ENCODE results near the gene SECISBP2.

DNA sequence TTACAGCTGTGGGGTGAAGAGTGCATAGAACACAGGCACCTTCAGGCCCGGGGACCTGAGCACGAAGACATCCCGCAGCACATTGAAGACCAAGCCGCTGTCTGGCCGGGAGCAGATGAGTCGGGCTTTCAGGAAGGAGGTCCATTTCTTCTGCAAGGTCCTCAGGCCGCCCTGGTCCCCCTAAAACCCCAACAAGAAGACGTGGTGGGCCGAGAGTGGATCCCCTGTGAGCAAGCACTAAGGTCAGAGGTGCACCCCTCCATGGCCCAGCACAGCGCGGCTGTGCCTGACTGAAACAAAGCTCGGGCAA lies 70.5 kb downstream of the SECISBP2 start:
- no peak for TF ChIP-seq POLR2A (IDR thresholded peaks at IDR 0.05)
- TF ChIP-seq, protein P1, sequence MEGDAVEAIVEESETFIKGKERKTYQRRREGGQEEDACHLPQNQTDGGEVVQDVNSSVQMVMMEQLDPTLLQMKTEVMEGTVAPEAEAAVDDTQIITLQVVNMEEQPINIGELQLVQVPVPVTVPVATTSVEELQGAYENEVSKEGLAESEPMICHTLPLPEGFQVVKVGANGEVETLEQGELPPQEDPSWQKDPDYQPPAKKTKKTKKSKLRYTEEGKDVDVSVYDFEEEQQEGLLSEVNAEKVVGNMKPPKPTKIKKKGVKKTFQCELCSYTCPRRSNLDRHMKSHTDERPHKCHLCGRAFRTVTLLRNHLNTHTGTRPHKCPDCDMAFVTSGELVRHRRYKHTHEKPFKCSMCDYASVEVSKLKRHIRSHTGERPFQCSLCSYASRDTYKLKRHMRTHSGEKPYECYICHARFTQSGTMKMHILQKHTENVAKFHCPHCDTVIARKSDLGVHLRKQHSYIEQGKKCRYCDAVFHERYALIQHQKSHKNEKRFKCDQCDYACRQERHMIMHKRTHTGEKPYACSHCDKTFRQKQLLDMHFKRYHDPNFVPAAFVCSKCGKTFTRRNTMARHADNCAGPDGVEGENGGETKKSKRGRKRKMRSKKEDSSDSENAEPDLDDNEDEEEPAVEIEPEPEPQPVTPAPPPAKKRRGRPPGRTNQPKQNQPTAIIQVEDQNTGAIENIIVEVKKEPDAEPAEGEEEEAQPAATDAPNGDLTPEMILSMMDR (IDR thresholded peaks at IDR 0.05) = no peak
